HG03066 (cell line): ENCODE results near the gene FTSJ1.

Experiments used
- ATAC-seq: cut with Tn5 transposase; IDR thresholded peaks from one replicate; pipeline ENCODE4 v1.9.1; 2021; ENCODE audit warnings: low read depth; ENCODE audit not compliant: unreplicated experiment

The FTSJ1 gene

DNA sequence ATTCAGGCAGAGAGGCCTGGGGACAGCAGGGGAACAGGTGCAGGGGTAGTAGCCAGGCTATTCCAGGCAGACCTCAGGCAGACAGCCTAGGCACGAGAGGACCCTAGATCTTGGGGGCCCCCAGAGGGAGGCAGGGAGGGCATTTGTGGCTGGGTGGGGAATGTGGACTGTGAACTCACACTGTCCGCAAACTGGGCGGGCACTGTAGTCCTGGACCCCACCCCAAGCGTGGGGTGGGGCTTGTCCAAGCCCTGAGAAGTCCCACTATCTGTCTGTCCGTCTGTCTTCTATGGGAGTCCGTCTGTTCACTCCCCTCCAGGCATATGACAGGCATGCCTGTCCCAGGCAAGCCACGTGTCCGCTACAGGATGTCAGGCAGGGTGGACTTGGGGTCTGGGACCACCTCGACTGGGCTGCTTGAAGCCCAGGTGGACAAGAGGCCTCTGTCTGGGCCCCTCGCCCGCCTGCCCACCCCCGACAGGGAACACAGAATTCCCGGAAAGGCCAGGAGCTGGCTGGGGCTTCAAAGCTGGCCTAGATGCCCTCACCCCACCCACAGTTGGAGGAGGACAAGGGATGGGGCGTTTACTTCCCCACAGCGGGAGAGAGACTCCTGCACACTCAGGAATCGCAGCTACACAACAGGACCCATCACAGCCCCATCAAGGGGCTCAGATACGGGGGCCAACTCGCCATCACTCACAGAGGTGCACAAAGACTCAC, 5.7 kb upstream of the FTSJ1 start, which contains the start of gene SLC38A5:
Gene SLC38A5 (minus strand): TSS at position 151 of the 723 bp plus-strand sequence. CDS start 2,336 bp downstream, outside the sequence.
- ATAC-seq: no peak

DNA sequence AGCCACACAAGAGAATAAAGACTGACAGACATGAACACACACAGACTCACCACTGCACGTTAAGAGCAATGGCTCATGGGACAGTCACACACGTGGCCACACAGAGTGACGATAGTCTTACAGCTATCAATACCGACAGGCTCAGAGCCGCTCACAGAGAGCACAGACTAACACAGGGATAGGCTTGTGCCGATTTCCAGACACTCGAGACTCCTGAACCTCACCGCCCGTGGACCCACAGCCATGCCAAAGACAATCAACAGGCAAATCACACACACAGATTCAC, 5.2 kb upstream of the FTSJ1 start:
- no peak for ATAC-seq

DNA sequence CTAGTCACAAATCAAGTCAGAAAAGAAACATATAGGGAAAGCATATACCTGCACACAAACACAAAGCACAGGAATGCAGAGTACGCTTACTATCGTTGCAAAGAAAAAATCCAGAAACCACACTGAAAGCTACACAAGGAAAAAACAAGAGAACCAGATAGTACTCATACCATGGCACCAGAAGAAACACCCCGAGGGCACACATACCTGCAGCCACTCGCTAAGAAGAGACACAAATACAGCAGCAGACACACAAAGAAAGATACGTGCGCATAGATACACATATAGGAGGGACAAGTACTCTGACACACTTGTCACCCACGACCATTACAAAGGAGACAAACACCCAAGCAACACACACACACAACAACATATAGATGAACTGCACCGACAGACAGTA, 4.5 kb upstream of the FTSJ1 start:
- no peak for ATAC-seq

DNA sequence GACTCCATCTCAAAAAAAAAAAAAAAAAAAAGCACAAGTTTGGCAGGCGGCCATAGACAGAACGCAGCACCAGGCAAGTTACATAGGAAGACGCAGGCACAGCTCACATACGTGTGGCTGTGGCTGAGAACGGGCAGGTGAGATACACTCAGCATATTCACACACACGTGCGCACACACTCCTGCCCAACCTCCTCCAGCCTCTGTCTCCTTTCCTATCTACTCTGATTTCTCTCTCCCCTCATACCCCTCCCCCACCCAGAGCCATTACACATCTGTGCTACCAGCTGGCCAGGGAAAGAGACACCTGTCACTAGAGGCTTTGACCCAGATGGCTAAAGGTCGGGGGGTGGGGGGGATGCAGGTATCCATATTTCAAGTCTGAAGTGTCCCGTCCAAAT, 3.8 kb upstream of the FTSJ1 start:
- ATAC-seq: no peak

DNA sequence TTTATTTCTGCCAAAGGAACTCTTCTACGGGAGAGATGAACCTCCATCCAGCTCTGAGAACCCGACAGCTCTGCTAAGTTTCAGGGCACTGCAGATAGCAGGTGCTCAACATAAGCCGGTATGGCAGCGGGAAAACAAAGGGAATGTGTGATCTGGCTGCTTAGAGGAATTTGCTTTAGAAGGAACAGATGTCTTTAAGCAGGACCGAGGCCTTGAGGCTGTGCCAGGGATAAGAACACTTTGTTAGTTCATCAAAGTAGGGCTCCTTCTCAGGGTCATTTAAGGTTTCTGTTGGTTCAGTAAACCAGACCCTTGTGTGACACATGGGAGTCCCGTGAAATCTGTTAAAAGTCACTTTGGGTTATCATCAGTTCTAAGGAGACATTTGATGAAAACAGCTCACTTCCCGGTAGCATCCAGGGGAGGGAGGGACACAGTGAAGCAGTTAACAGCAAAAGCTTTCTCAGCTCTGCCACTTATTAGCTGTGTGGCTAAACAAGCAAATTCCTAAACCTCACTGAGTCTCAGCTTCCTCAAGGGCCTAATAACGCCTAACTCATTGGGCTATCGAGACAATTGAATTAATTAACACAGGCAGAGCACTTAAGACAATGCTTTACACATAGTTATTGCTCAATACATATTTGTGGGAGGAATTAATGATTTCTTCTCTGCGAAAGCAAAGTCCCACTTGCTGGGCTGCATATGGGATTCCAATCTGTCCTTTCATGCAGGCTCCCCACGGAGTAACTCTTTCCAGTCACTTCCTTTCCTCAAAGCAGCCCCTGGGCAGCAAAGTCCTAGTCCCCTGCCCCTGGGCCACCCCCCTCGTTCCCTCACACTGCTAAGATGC, 2.9 kb upstream of the FTSJ1 start:
- ATAC-seq: no peak

DNA sequence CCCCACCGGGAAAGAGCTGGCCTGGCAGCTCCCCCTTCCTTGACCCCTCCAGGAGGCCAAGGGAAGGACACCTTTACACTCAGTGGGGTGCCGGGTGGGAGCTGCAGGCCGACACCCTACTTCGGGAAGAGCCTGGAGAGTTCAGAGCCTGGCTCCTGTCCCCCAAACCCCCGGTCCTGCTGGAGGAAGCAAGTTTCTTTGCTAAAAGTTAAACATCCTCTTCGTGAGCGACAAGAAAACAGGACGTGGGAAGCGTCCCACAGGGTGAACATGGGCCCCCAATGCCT, 2.4 kb upstream of the FTSJ1 start:
- ATAC-seq: no peak

DNA sequence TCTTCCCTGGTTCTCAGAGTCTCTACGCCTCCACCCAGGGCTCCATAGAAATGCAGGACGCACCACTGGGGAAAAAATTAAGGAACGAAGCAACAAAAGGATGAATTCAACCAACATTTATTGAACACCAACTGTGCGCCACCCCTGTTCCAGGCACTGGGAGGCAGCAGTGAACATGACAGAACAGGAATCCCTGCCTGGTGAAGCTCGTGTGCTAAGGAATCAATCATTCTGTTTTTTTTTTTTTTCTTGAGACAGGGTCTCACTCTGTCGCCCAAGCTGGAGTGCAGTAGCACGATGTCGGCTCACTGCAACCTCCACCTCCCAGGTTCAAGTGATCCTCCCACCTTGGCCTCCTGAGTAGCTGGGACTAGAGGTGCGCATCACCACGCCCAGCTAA, 1.9 kb upstream of the FTSJ1 start:
- no peak for ATAC-seq

DNA sequence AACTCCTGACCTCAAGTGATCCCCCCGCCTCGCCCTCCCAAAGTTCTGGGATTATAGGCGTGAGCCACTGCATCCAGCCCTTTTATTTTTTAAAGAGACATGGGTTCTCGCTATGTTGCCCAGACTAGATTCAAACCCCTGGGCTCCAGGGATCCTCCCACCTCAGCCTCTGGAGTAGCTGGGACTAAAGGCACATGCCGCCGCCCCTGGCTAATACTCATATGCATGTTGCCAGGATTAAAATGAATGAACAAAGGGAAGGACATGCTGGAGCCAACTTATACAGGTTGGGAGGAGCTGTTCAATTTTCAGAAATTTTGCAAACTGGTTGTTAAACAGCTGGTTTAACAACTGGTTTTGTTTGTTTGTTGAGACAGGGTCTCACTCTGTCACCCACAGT, 1.4 kb upstream of the FTSJ1 start:
- ATAC-seq: no peak

DNA sequence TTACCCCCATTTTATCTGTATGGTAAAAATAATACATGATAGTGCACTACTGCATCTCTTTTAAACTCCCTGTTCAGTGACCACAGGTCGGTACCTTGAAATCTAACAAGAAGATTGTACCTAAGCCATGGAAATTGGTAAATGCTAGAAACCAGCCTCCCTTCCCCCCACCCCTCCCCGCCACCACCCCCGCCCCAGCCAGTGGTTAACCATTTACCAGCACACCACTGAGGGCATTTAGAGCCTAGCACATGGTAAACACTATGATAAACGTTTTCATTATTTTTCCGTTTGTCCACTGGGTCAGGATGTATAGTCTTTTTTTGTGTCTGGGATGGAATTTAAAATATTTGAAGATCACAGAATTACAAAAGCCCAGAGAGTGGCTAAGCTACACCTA, 703 bp upstream of the FTSJ1 start:
- no peak for ATAC-seq

DNA sequence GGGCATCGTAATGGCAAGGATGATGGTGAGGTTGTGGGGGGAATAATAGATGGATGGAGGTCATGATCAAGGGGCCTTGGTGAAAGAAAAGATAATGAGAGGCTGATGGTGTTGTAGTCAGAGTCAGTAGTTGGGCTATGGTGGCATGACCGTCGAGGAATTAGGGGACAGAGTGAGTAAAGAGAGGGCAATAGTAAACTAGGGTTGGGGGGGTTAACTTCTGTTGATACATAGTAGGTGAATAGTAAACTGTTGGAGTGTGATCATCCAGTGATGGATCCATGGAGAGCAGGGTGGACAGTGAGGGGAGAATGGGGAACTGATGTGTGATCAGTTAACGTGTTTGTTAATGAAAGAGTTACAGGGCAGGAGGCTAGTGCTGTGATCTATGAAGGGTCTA, 920 bp downstream of the FTSJ1 start:
- no peak for ATAC-seq

DNA sequence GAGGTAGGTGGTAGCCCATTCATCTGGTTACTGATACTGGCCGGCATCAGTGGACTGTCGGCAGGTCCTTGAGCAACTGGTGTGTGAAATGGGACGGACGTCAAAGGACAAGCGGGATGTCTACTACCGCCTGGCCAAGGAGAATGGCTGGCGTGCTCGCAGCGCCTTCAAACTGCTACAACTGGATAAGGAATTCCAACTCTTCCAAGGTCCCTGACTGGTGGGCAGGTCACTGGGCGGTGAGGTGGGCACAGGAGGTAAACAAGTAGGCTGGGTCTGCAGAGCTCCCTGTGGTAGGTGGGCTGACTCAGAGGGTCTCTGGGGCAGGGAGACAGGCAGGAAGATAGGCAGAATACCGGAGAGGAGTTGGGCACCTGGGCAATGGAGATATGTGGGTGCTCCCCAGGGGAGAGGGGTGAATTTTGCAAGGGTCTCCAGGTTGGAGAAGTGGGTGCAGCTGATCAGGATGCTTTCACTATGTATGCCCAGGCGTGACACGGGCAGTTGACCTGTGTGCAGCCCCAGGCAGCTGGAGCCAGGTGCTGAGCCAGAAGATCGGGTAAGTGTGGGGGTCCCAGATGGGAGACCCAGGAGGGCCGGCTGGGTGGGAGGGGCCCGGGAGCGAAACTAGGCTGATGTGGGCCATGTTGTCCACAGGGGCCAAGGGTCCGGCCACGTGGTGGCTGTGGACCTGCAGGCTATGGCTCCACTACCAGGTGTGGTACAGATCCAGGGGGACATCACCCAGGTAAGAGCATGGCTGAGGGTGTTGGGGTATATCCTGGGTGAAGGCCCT, 2.2 kb downstream of the FTSJ1 start:
- ATAC-seq: no peak

DNA sequence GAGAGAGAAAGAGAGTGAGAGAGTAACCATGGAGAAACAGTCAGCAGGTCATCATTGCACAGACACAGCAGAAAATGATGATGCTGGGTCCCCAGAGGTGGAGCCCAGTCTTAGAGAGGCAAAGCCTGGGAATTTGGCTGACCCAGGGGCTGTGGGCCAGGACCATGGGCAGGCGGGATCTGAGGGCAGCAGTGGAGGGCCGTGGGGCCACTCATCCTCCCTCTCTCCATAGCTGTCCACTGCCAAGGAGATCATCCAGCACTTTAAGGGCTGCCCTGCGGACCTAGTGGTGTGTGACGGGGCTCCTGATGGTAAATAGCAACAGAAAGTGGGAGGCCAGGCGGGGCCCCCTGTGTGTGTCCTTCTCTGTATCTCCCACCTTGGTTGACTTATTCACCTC, 2.8 kb downstream of the FTSJ1 start:
- ATAC-seq: no peak

DNA sequence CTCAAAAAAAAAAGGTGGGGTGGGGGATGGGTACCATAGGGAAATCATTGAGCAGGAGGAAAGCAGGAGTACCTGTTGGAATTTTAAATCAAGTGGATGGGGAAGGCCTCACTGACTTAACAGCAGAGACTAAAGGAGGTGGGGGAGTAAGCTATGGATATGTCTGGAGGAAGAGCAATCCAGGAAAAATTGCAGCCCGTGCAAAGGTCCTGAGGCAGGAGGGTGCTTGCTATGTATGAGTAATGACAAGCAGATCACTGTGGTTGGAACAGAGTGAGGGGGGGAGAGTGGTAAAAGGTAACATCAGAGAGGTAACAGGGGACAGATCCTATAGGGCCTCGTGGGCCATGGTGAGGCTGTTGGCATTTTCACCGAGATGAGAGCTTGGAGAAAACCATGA, 4.1 kb downstream of the FTSJ1 start:
- no peak for ATAC-seq

DNA sequence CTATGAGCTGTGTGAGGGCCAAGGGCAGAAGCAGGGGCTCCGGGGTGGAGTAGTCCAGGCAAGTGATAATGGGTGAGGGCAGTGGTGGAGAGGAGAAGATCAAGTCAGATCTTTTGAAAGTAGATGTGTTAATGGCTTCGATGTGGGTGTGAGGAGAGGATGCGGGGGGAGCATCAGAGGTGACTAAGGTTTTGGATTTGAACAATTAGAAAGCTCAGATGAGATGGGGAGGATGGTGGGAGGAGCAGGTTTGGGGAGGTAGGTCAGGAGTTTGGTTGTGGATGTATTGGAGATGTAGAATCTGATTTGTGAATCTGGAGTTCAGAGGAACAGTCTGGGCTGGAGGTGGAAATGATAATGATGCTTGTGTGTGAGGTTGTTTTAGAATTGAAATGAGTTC, 4.6 kb downstream of the FTSJ1 start:
- ATAC-seq: no peak

DNA sequence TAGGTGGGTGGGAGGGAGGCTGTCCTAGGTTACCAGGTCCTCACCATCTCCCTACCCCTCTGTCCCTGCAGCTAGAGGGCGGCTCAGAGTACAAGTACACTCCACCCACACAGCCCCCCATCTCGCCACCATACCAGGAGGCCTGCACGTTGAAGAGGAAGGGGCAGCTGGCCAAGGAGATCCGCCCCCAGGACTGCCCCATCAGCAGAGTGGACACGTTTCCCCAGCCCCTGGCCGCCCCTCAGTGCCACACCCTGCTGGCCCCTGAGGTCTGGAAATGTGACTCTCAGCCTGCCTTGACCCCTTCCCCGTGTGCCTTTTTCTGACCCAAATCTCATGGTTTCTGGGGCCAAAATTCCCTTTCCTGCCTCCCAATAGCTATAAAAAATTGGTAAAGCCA, 6.5 kb downstream of the FTSJ1 start:
- ATAC-seq: no peak

DNA sequence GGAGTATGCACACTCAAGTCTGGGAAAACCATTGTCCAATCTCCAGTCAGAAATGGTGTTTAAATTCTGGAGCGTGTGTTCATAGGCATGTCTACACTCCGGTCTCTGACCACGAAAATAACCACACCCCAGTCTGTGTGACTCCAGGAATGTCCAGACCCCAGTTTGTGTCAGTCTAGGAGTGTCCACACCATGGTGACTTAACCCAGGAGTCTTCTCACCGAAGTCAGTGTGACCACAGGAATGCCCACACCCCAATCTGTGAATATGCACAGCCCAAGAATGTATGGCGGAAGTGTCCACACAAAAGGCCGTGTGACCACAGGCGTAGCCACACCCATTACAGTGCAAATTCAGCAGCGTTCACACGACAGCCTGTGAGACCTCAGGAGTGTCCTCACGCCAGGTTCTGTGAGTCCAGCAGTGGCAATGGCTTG, 11.4 kb downstream of the FTSJ1 start:
- ATAC-seq: no peak

DNA sequence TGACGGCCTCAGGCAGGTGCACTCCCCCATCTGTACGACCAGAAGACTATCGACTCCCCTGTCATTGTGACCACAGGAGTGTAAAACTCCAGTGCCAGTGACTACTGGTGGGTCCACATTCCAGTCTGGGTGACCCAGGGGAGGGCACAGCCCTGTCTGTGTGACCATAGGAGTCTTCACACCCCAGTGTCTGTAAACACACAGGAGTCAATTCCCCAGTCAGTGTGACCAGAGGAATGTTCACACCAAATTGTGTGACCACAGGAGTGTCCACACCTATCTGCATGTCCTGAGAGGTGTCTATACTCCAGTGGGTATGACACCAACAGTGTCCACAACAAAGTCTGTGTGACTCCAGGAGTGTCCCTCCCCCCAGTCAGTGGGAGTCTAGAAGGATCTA, 12.0 kb downstream of the FTSJ1 start:
- ATAC-seq: no peak

DNA sequence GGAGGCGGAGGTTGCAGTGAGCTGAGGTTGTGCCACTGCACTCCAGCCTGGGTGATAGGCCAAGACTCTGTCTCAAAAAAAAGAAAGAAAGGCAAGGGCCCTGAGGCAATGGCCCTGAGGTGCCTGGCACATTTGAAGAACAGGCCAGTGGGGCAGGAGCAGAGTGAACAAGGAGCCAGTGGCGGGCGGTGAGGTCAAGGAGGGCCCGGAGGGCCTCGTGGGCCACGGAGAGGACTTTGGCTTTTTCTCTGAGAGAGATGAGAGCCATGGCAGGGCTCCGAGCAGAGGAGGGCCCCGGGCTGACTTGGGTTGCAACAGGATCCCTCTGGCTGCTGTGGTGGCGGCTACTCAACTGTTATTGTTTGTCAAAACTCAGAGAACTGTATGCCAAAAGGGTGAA, 13.3 kb downstream of the FTSJ1 start:
- no peak for ATAC-seq

DNA sequence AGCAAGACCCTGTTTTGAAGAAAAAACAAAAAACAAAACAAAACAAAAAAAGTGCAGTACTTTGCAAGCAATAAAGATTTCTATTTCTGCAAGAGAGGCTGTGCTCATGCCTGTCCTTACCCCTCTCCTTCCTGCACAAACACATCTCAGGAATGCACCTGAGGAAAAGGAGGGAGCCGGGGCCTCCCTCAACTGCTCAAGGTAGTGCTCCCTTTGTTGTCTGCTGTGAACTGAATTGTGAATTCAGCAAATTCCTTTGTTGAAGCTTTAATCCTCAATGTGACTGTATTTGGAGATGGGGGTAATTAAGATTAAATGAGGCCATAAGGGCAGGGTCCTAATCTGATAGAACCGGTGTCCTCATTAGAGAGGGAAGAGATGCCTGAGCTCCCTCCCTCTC, 13.9 kb downstream of the FTSJ1 start:
- ATAC-seq: no peak

DNA sequence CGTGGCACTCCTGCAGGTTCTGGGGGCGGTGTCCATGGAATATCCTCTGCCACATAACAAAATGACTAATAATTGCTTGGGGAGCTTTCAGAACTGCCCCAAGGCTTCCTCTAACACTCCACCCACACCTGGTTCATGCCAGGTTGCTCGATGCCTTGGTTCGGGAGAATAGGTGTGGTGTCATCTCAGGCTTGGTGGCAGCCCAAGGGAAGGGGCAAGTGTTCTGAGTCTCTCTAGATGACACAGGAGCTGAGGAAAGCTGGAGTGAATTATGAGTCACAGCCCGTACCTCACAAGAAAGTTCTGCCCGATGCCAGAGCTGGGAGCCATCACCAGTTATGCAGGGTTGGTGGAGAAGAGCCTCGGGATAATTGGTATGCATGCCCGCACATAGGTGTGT, 14.7 kb downstream of the FTSJ1 start:
- no peak for ATAC-seq

DNA sequence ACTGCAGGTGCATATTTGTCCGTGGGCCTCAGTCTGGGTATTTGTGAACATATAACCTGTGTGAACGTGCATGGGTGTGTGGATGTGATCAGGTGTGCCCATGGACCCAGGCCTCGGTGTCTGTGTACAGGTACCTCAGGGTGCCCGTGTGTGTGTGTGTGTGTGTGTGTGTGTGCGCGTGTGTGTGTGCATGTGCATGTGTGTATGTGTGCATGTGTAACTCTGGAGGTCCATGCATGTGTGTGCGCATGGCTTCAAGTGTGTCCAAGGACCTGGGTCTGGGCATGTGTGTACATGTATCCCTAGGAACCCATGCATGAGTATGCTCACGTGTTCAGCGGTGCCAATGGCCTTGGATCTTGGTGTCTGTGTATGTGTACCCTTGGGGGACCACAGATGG, 15.8 kb downstream of the FTSJ1 start:
- no peak for ATAC-seq
